Astrocyte (in vitro differentiated cells and primary cell): Measurements from ENCODE around the gene PPP1R1B. TPM values are rescaled to one million over a fixed set of nuclear protein-coding genes. Genes with fewer than 3 reads are reported as not detected.

Experiments used
- DNase-seq: peaks from one replicate; pipeline ENCODE4 v3.0.0-alpha.2; 2010; ENCODE audit warnings: low read depth
- FAIRE-seq: peaks from 2 replicates; lab custom pipeline; 2011; peaks lifted over from hg19 to GRCh38; lab: Jason Lieb, UNC
- H2AFZ ChIP-seq: 2 replicates; pipeline ENCODE4 v1.6.0; 2012; ENCODE audit warnings: low read depth, low read length, inconsistent platforms
- H3K27ac ChIP-seq: 2 replicates; pipeline ENCODE4 v1.5.1; 2011; ENCODE audit warnings: low read depth, low read length, inconsistent platforms
- H3K27me3 ChIP-seq: 2 replicates; pipeline ENCODE4 v1.6.0; 2011; ENCODE audit warnings: low read length, inconsistent platforms; ENCODE audit not compliant: insufficient read depth
- H3K36me3 ChIP-seq: 2 replicates; pipeline ENCODE4 v1.5.1; 2011; ENCODE audit warnings: low read length, inconsistent platforms; ENCODE audit not compliant: insufficient read depth
- H3K4me1 ChIP-seq: 2 replicates; pipeline ENCODE4 v1.5.1; 2011; ENCODE audit warnings: low read length, inconsistent platforms; ENCODE audit not compliant: insufficient read depth
- H3K4me2 ChIP-seq: 2 replicates; pipeline ENCODE4 v1.6.0; 2012; ENCODE audit warnings: low read length, inconsistent platforms
- H3K4me3 ChIP-seq: 2 replicates; pipeline ENCODE4 v1.5.1; 2011; ENCODE audit warnings: low read depth, mild to moderate bottlenecking, low read length, inconsistent platforms; ENCODE audit not compliant: insufficient read depth
- H3K79me2 ChIP-seq: 2 replicates; pipeline ENCODE4 v1.6.0; 2012; ENCODE audit warnings: mild to moderate bottlenecking, low read length, inconsistent platforms; ENCODE audit not compliant: insufficient read depth
- H3K9ac ChIP-seq: 2 replicates; pipeline ENCODE4 v1.6.0; 2012; ENCODE audit warnings: mild to moderate bottlenecking, low read length, inconsistent platforms
- H3K9me3 ChIP-seq: 2 replicates; pipeline ENCODE4 v1.5.1; 2012; ENCODE audit warnings: low read depth, mild to moderate bottlenecking, low read length, inconsistent platforms; ENCODE audit not compliant: insufficient read depth
- H4K20me1 ChIP-seq: 2 replicates; pipeline ENCODE4 v1.6.0; 2012; ENCODE audit warnings: low read length, inconsistent platforms; ENCODE audit not compliant: insufficient read depth
- H3K27ac Mint-ChIP-seq: one replicate; pipeline ENCODE4 v1.8.0; 2021; ENCODE audit warnings: mild to moderate bottlenecking, mixed read lengths; ENCODE audit not compliant: unreplicated experiment
- H3K27me3 Mint-ChIP-seq: one replicate; pipeline ENCODE4 v1.8.0; 2021; ENCODE audit warnings: low read depth, mixed read lengths; ENCODE audit not compliant: unreplicated experiment
- H3K36me3 Mint-ChIP-seq: one replicate; pipeline ENCODE4 v1.8.0; 2021; ENCODE audit warnings: low read depth, mixed read lengths; ENCODE audit not compliant: unreplicated experiment
- H3K4me1 Mint-ChIP-seq: one replicate; pipeline ENCODE4 v1.8.0; 2021; ENCODE audit warnings: low read depth, mixed read lengths; ENCODE audit not compliant: unreplicated experiment
- H3K4me3 Mint-ChIP-seq: one replicate; pipeline ENCODE4 v1.8.0; 2021; ENCODE audit warnings: mild to moderate bottlenecking, moderate library complexity, mixed read lengths; ENCODE audit not compliant: unreplicated experiment
- H3K9me3 Mint-ChIP-seq: one replicate; pipeline ENCODE4 v1.8.0; 2021; ENCODE audit warnings: mild to moderate bottlenecking, mixed read lengths; ENCODE audit not compliant: unreplicated experiment
- CTCF ChIP-seq: IDR thresholded peaks from 2 replicates; pipeline ENCODE4 v1.5.1; 2011; ENCODE audit warnings: low read depth, mild to moderate bottlenecking, inconsistent platforms, low read length, moderate library complexity; ENCODE audit not compliant: insufficient read depth
- EZH2 ChIP-seq: IDR thresholded peaks from 2 replicates; pipeline ENCODE4 v1.6.1; 2012; ENCODE audit warnings: mild to moderate bottlenecking, low read length, inconsistent platforms; ENCODE audit not compliant: insufficient read depth
- total RNA-seq: library from RNA; stranded (reverse); gene quantifications from 2 replicates; pipeline ENCODE4 v1.2.1, GENCODE V29; 2021

Gene PPP1R1B
- total RNA-seq, 1 donor from 2014 or later = 0.39 TPM

DNA sequence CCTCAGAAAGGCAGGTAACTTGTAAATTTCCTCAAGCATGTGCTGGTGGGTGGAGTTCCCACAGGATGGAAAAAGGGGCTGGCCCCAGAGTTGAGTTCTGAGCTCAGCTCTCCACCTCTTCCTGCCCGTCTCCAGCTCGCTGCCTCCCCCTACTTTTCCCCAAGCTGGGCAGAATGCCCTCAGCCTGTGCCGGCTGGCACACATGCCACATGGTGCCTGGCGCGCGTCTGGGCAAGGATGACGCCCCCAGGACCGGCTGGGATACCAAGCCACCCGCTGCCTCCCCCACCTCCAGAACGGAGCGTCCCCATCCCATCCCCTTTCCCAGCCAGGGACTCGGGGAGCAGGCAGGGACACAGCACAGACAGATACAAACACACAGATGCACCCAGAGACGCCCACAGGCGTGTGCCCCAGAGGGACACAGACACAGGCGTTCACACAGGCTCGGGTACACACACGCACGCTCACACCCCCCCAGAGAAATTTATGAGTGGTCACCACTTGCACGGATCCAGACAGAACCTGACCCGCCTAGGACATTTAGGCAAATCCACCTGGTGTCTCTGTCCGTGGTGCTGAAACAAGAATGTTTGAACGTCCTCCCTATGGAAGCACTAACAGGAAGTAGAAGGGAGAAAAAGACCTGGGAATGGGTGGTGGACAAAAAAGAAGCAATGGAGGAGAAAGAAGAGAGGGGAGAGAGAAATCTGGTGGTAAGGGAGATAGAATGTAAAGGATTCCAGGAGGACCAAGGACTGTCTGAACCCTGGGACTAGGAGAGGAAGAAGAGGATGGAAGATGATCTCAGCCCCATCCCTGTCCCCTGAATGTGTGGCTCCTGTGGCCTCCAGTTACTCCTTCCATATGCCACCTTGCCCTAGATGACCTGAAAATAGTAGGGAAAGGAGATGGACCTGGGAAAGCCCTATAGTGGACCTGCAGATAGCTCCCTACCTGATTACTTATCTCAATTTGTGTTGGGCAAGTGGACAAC, 34.5 kb upstream of the PPP1R1B start:
- Histone ChIP-seq H3K9me3 (no peaks in the 10 kb centered on the region), H3K4me2 (no peak overlapping the region), H3K9ac (no peak overlapping the region), H3K27me3 (peaks cover 46% of the 10 kb centered on the region), H4K20me1 (peaks cover 6% of the 10 kb centered on the region), H3K36me3 (no peaks in the 10 kb centered on the region), H3K4me3 (no peak overlapping the region), H3K79me2 (no peaks in the 10 kb centered on the region), H3K4me1 (no peaks in the 10 kb centered on the region), H2AFZ (no peak overlapping the region), H3K27ac (no peak overlapping the region)
- DNase-seq (peak; percentile 36), FAIRE-seq (no peak)
- Mint-ChIP-seq H3K4me1 (peaks cover 1% of the 10 kb centered on the region), H3K27me3 (peaks cover 90% of the 10 kb centered on the region), H3K4me3 (no peak overlapping the region), H3K36me3 (no peaks in the 10 kb centered on the region), H3K27ac (no peak overlapping the region), H3K9me3 (peaks cover 7% of the 10 kb centered on the region)
- TF ChIP-seq CTCF (no peak), EZH2 (no peak)

DNA sequence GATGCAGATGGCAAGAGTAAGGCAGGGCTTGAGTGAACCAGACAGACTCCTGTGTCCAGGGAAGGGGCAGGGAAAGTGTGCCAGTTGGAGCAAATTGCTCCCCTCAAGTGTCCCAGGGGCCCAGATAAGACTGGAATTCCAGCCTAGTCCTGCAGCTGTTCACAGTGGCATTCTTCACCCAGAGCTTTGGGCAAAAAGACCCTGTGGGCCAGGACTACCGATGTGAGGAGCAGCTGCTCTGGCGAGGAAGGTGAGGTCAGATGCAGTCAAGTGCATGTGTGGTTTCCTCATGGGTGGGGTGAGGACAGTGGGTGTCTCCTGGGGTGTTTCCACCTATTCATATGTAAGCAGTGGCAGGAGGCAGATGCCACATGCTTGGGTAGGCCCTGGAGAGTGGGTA, 33.4 kb upstream of the PPP1R1B start:
- H3K36me3 Mint-ChIP-seq = no peaks in the 10 kb centered on the region
- Histone ChIP-seq H3K9ac (no peak overlapping the region), H3K36me3 (no peaks in the 10 kb centered on the region), H3K4me2 (no peak overlapping the region), H2AFZ (no peak overlapping the region), H3K4me3 (no peak overlapping the region), H3K79me2 (no peaks in the 10 kb centered on the region), H3K27ac (no peak overlapping the region), H3K27me3 (peaks cover 52% of the 10 kb centered on the region), H3K9me3 (no peaks in the 10 kb centered on the region), H4K20me1 (peaks cover 11% of the 10 kb centered on the region), H3K4me1 (no peaks in the 10 kb centered on the region)
- FAIRE-seq = no peak
- H3K4me1 Mint-ChIP-seq = peaks cover 1% of the 10 kb centered on the region
- H3K9me3 Mint-ChIP-seq = peaks cover 7% of the 10 kb centered on the region
- H3K27ac Mint-ChIP-seq = no peak overlapping the region
- H3K27me3 Mint-ChIP-seq = peaks cover 89% of the 10 kb centered on the region
- no peak for DNase-seq
- no peak for TF ChIP-seq EZH2
- TF ChIP-seq CTCF = no peak
- no peak overlapping the region for H3K4me3 Mint-ChIP-seq

DNA sequence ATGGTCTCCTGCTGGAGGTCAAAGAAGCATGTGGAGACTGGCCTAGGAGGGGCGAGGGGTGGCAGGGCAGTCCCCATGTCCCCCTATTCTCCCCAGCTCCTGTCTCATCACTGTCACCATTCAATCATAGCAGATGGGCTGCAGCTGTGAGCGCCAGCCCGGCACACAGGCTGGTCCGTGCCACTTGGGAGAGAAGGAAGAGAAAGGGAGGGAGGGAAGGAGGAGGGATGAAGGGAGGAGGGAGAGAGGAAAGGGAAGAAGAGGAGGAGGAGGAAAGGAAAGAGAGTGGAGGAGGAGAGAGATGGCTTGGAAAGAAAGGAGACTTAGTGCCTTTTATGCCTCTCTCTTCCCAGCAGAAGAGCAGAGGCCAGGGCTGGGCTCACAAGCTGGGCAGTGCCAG, 31.5 kb upstream of the PPP1R1B start:
- peaks cover 1% of the 10 kb centered on the region for H3K4me1 Mint-ChIP-seq
- Histone ChIP-seq H3K4me3 (no peak overlapping the region), H3K9ac (no peak overlapping the region), H3K36me3 (no peaks in the 10 kb centered on the region), H3K4me1 (no peaks in the 10 kb centered on the region), H3K4me2 (no peak overlapping the region), H3K27ac (no peak overlapping the region), H3K27me3 (peaks cover 71% of the 10 kb centered on the region), H4K20me1 (peaks cover 25% of the 10 kb centered on the region), H3K9me3 (no peaks in the 10 kb centered on the region), H3K79me2 (no peaks in the 10 kb centered on the region), H2AFZ (no peak overlapping the region)
- no peak overlapping the region for H3K27ac Mint-ChIP-seq
- FAIRE-seq (no peak), DNase-seq (no peak)
- H3K4me3 Mint-ChIP-seq = no peak overlapping the region
- H3K36me3 Mint-ChIP-seq = no peaks in the 10 kb centered on the region
- TF ChIP-seq EZH2 = peak; percentile 35
- no peak for TF ChIP-seq CTCF
- peaks cover 7% of the 10 kb centered on the region for H3K9me3 Mint-ChIP-seq
- H3K27me3 Mint-ChIP-seq = peaks cover 91% of the 10 kb centered on the region
